Measurements from ENCODE around the gene LMBR1L.

DNA sequence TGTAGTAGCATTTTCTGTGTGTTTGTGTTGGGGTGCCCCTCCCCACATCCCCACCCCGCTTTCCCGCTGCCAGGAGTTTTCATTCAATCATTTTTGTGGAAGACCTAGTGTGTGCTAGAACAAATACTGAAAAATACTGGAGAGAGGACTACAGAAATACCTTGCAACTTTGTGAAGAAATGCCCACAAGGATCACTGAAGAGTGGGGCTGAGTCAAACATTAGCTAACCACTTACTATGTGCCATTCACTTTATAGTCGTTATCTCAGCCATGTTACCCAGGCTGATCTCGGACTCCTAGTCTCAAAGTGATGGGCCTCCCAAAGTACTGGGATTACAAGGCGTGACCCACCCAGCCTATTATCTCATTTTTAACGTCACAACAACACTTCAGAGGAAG lies 559 bp upstream of the LMBR1L start:
- TF ChIP-seq, protein P1, sequence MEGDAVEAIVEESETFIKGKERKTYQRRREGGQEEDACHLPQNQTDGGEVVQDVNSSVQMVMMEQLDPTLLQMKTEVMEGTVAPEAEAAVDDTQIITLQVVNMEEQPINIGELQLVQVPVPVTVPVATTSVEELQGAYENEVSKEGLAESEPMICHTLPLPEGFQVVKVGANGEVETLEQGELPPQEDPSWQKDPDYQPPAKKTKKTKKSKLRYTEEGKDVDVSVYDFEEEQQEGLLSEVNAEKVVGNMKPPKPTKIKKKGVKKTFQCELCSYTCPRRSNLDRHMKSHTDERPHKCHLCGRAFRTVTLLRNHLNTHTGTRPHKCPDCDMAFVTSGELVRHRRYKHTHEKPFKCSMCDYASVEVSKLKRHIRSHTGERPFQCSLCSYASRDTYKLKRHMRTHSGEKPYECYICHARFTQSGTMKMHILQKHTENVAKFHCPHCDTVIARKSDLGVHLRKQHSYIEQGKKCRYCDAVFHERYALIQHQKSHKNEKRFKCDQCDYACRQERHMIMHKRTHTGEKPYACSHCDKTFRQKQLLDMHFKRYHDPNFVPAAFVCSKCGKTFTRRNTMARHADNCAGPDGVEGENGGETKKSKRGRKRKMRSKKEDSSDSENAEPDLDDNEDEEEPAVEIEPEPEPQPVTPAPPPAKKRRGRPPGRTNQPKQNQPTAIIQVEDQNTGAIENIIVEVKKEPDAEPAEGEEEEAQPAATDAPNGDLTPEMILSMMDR (tag by site-specific recombination; IDR thresholded peaks at IDR 0.05): no peak
- TF ChIP-seq MYNN (tag by site-specific recombination; IDR thresholded peaks at IDR 0.05; ENCODE audit: borderline replicate concordance) (no peak), ZNF354C (tag by site-specific recombination; IDR thresholded peaks at IDR 0.05; ENCODE audit: borderline replicate concordance, low read depth) (no peak), ZNF670 (tag by site-specific recombination; IDR thresholded peaks at IDR 0.05; ENCODE audit: low read depth) (no peak), KLF1 (tag by site-specific recombination; IDR thresholded peaks at IDR 0.05) (no peak), TCF7L2 (IDR thresholded peaks at IDR 0.05; ENCODE audit: borderline replicate concordance, low read depth, low read length) (no peak), SETDB1 (IDR thresholded peaks at IDR 0.05; ENCODE audit: insufficient read length, low read length) (no peak), KLF10 (tag by site-specific recombination; IDR thresholded peaks at IDR 0.05) (no peak), HOXD13 (CRISPR knock-in tag; IDR thresholded peaks at IDR 0.05; ENCODE audit: borderline replicate concordance) (no peak), ZNF37A (tag by site-specific recombination; IDR thresholded peaks at IDR 0.05) (no peak), ZBTB48 (tag by site-specific recombination; IDR thresholded peaks at IDR 0.05) (no peak)
